GM19193 (cell line): Measurements from ENCODE around the gene PLPPR1.

Source experiments
- POLR2A ChIP-seq: IDR thresholded peaks from 4 replicates; pipeline ENCODE4 v1.6.1; 2011; ENCODE audit not compliant: insufficient read depth, insufficient read length; ENCODE audit errors: extremely low read depth

Gene PLPPR1

DNA sequence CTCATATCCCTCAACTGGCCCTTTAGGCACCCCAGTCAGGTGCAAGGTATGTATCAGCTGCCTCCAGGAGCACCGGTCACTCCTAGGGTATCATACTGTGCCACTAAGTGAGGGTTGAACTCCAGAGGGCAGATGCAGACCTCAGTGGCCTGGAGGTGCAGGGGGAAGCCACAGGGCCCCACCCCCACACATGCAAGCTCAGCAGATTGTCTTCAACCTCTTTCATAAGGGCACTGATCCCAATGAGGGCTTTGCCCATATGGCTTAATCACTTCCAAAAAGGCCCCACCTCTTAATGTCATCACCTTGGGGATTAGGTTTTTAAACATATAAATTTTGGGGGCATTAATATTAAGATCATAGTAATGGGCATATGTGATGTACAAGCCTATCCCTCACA, 328.1 kb downstream of the PLPPR1 start:
- no peak for TF ChIP-seq POLR2A

DNA sequence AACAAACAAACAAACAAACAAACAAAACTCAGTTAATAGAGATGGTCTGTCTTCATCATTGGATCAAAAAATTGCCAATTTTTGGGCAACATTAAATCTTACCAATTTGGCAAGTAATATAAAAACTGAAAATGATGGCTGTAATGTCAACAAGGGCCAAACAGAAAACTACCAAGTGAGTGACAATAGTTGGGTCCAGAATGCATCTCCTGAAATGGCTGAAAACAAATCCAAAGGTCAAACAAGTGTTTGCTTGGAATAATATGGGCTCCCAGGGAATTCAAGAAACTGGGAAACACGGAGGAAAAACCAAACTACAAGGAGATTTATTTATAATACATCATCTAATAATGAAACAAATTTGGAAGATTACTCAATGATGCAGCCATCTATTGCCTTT, 331.2 kb downstream of the PLPPR1 start:
- TF ChIP-seq POLR2A: no peak

DNA sequence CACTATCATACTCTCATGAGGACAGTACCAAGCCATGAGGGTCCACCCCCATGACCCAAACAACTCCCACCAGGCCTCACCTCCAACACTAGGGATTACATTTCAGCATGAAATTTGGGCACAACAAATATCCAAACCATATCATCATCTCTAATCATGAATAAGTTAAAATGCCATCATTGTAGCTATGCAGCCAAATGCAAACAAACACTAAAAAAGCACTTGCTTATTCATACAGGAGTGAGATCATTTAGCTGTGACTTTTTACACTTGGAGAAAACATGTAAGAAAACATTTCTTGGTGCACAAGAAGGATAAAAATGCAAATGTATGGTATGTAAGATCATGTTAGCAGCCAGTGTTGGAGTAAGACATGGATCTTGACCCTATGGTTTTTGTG, 332.1 kb downstream of the PLPPR1 start:
- TF ChIP-seq POLR2A: no peak

DNA sequence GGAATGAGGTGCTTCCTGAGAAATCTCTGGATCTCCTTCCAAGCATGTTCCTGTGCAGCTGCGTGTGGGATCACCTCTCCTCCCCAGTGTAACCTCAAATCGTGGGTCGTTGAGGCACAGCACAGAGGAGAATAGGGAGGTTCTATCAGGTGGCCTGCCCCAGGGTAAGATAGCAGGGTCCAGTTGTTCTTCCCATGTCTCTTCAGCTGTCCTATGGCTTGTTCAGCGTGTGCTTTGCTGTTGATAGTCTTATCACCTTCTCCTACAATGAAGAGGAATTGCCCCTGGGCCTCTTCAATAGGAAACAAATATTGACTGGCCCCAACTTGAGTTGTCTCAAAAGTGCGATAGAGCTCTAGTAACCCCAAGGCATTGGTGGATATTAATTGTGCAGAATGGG, 333.9 kb downstream of the PLPPR1 start:
- no peak for TF ChIP-seq POLR2A

DNA sequence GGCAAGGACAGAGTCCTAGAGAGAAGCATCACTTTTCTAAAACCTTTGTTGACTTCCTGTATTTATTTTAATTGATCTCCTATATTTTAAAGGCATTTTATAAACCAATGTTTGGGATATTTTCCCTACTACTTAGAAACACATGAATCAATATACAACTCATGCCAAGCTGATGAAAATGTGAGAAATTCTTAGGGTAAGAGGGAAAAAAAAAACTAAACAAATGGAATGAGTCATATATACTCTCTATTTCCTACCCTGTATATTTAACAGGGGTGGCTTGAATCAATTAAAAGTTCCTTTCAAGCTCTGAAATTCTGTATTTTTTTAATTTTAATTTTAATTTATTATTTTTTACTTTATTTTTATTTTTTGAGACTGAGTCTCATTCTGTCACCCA, 336.7 kb downstream of the PLPPR1 start:
- no peak for TF ChIP-seq POLR2A

DNA sequence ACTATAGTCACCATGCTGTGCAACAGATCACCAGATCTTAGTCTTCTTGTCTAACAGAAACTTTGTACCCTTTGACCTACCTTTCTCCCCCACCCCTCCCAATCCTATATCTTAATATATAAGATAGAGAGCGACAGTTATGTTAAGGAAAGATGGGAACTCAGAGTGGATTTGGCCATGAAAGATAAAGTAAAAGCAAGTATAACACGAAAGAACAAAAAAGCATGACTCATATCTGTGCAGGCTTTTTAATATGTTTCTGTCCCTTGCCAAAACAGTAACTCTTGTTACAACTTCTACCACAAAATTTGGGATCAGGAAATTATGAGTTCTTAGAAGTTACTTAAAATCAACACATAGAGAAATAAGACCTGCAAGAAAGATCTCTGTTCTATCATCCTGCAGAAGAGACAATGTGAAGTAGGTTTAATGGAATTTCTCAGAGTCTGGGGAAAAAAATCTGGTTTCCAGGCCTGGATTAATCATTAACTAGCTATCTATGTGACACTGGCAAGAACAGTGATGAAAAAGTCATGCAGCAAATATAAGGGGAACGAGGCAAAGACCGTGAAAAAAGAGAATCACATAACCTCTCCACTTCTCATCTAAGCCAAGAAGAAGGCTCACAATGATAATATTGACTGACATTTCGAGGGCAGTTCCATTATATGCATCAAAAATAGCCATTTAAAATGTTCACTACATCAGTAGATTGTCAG, 337.7 kb downstream of the PLPPR1 start:
- no peak for TF ChIP-seq POLR2A

DNA sequence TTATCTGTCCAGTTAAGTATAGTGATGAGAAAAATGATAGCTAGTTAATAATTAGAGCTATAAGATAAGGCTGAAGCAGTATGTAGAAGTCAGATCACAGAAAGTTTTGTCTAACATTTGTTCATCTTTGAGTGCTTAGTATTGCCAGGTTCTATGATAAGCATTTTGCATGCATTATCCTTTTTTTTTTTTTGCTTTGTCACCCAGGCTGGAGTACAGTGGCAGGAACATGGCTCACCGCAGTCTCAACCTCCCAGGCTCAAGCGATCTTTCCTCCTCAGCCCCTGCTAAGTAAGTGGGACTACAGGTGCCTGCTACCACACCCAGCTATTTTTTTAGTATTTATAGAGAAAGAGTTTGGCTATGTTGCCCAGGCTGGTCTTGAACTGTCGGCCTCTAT, 338.8 kb downstream of the PLPPR1 start:
- TF ChIP-seq POLR2A: no peak

DNA sequence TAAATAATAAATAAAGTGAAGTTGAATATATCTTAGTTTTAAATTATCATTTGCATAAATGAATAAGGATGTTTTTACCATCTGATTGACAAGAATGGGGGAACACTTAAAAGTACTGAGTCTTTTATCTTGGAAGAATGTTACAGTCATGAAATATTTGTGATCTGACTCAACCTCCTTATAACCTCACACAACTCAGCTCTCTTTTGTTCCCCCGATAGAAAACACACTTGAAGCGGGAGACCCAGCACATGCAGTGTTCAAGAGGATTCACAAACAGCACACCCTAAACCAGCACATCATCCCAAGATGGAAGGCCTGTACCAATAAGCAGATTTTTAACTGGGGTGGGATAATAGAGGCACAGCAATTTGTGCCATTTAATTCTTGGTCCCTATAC, 340.8 kb downstream of the PLPPR1 start:
- TF ChIP-seq POLR2A: no peak

DNA sequence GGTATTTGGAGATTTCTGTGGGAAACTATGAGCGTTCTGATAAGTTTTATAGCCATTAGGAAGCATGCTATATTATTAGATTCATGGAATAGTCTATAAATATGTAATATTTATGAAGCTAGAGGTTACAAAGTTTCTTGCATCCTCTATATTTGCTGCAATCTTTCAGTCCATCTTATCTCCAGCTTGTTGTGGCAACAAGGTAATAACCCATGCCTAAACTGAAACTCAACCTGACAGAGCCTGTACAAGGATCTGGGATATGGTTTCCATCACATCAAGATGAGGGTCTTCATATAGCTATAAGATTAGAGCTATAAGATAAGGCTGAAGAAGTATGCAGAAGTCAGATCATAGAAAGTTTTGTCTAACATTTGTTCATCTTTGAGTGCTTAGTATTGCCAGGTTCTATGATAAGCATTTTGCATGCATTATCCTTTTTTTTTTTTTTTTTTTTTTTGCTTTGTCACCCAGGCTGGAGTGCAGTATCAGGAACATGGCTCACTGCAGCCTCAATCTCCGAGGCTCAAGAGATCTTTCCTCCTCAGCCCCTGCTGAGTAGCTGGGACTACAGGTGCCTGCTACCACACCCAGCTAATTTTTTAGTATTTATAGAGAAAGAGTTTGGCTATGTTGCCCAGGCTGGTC, 341.5 kb downstream of the PLPPR1 start:
- TF ChIP-seq POLR2A: no peak

DNA sequence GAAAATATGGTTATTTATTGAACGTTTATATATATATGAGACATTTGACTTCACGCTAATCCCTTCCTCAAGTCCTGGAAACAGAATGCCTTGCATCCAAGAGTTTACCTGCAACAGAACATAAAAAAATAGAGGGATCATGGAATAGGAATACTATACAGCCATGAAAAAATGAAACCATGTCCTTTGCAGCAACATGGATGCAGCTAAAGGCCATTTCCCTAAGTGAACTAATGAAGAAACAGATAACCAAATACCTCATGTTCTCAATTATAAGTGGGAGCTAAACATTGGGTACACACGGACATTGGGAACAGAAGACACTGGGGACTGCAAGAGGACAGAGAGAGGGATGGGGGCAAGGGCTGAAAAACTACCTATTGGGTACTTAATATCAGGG, 343.3 kb downstream of the PLPPR1 start:
- no peak for TF ChIP-seq POLR2A

DNA sequence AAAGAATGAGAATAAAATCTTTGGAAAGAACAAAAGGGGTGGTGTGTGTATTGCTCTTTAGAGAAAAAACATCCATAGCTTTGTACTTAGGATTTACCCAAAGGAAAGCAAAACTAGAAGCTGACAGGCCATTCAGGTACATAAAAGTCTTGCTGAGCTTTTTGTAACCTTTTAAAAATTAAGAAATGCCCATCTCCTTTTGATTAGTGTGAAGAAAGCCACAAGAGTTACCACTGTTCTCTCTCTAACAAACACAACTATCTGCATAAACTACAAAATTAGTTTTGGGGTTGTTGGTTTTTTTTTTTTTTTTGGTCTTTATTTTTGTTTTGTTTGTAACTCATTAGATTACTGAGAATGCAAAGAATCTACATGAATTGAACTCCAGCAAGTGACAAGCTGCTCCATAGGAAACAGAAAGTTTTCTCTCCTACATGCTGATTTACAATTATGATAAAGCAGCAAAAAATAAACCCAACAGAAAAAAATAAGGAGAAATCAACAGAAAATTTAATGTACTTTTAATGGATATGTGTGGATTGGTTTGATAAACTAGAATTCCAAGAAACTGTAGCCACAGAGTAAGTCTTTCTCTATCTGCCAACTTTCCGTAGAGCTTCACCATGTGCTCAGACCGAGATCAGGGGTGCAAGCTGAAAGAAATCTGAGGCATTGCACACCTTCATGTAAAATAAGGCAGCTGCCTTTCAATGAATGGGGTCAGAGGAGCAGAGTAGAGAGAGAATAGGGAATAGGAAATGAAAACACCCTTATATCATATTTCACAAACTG, 344.0 kb downstream of the PLPPR1 start:
- no peak for TF ChIP-seq POLR2A
